ENCODE data around the gene PPP1R3E. TPM values are rescaled to one million over a fixed set of nuclear protein-coding genes. Genes with fewer than 3 reads are reported as not detected.
A peak's percentile ranks its signal among the peaks of the same experiment; 100 is the strongest.

PPP1R3E gene
- total RNA-seq, 1 experiment from 2014 or later = 7.8 TPM

DNA sequence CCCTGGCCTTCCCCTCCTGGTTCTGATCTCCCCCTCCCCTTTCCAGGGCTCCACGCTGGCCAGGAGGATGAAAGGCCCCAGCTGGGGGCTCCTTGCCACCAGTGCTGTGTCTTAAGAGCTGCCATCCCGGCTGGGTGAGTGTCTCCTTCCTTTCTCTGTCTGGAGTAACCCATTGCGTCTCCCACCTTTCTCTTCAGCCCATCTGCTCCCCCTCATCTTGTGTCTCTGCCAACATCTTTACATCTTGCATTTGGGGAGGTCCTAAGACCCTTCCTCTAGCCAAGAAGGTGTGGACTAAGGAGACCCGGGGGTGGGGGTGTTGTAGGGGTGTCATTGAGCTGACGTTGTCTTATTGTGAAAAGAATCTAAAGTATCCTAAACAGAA is 4.5 kb upstream of the PPP1R3E start:
- Mint-ChIP-seq H3K27me3 (ENCODE audit: insufficient read depth, unreplicated experiment) (no peaks in the 10 kb centered on the region), H3K4me1 (ENCODE audit: insufficient read depth, unreplicated experiment) (peaks cover 26% of the 10 kb centered on the region), H3K4me3 (ENCODE audit: unreplicated experiment) (peak overlapping the region; percentile 98), H3K9me3 (ENCODE audit: unreplicated experiment) (no peaks in the 10 kb centered on the region), H3K27ac (ENCODE audit: low read depth, unreplicated experiment) (peak overlapping the region; percentile 88), H3K36me3 (ENCODE audit: insufficient read depth, unreplicated experiment) (peaks cover 40% of the 10 kb centered on the region)
- POLR2A ChIA-PET = interaction anchor here (0.6 to 14.7 kb wide), 15 partner anchors 12 to 840 kb away, joined by 3 to 339 read pairs (median 4); partner anchors contain the start of genes ACIN1, C14orf119, HOMEZ and PABPN1
- TF ChIP-seq, protein P1, sequence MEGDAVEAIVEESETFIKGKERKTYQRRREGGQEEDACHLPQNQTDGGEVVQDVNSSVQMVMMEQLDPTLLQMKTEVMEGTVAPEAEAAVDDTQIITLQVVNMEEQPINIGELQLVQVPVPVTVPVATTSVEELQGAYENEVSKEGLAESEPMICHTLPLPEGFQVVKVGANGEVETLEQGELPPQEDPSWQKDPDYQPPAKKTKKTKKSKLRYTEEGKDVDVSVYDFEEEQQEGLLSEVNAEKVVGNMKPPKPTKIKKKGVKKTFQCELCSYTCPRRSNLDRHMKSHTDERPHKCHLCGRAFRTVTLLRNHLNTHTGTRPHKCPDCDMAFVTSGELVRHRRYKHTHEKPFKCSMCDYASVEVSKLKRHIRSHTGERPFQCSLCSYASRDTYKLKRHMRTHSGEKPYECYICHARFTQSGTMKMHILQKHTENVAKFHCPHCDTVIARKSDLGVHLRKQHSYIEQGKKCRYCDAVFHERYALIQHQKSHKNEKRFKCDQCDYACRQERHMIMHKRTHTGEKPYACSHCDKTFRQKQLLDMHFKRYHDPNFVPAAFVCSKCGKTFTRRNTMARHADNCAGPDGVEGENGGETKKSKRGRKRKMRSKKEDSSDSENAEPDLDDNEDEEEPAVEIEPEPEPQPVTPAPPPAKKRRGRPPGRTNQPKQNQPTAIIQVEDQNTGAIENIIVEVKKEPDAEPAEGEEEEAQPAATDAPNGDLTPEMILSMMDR (IDR thresholded peaks at IDR 0.05; ENCODE audit: unreplicated experiment) = no peak
- CTCF ChIA-PET = interaction anchor here (0.6 to 3.9 kb wide), 9 partner anchors 9 to 646 kb away, joined by 3 to 30 read pairs (median 3); partner anchors contain the start of genes DHRS4 and PABPN1
- no TSS peak for BruUV-seq (replicated peaks)
- no peak for DNase-seq (ENCODE audit: unreplicated experiment)
- intact Hi-C loops (cut with micrococcal nuclease) = loop anchor here (2.0 kb wide), 1 partner anchor 14 kb away; the partner anchor contains the start of gene PABPN1

DNA sequence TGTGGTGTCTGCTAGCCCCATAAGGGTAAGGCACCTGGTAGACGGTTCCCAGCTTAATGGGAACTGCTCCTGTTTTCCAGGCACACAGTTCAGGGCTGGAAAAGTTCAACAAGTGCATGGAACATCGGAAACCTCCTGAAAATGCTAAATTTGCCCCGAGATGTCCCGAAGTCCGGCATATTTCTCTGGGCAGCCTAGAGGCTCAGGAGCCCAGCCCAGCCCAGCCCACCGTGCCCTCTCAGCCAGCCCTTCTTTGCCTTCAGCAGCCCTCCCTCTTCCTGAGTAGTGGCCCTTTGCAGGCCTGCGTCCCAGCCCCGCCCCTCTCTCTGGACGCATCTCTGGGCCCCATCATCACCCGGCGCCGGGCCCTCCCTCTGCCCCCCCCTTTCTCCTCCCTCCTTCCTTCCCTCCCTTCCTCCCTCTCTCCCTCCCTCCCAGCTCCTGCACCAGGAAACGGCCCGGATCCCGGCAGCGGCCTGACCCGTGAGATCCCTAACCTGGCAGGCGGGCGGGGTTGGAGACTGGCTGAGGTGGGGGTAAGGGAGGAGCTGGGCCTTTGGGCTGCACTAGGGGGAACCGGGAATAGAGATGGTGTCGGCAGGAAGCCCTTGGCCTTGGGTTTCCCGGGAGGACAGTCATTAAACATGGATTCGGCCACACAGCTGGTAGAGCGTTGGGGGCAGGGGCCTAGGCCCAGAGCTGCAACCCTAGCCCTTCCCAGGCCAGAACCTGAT is 3.9 kb upstream of the PPP1R3E start, which contains the start of gene BCL2L2:
Gene BCL2L2 (plus strand): TSS at position 422 of the 734 bp plus-strand sequence. CDS start 935 bp downstream, outside the sequence.
- ChIA-PET CTCF (interaction anchor here (0.6 to 3.9 kb wide), 13 partner anchors 8 to 647 kb away, joined by 3 to 30 read pairs (median 3); partner anchors contain the start of genes DHRS4 and PABPN1), POLR2A (interaction anchor here (0.6 to 14.7 kb wide), 22 partner anchors 13 to 1747 kb away, joined by 3 to 339 read pairs (median 4); partner anchors contain the start of genes ACIN1, C14orf119, DHRS4 and HOMEZ)
- peak; percentile 92 for DNase-seq (ENCODE audit: unreplicated experiment)
- Mint-ChIP-seq H3K27ac (ENCODE audit: low read depth, unreplicated experiment) (peak within 1 kb of the TSS; percentile 88), H3K4me1 (ENCODE audit: insufficient read depth, unreplicated experiment) (peaks cover 26% of the 10 kb centered on the region), H3K4me3 (ENCODE audit: unreplicated experiment) (peak within 1 kb of the TSS; percentile 98), H3K27me3 (ENCODE audit: insufficient read depth, unreplicated experiment) (no peaks in the 10 kb centered on the region), H3K36me3 (ENCODE audit: insufficient read depth, unreplicated experiment) (peaks cover 36% of the 10 kb centered on the region), H3K9me3 (ENCODE audit: unreplicated experiment) (no peaks in the 10 kb centered on the region)
- TF ChIP-seq, protein P1 (IDR thresholded peaks at IDR 0.05; ENCODE audit: unreplicated experiment) = no peak
- intact Hi-C loops (cut with micrococcal nuclease) = loop anchor here (2.0 kb wide), 1 partner anchor 14 kb away; the partner anchor contains the start of gene PABPN1
- no TSS peak for BruUV-seq (replicated peaks)

DNA sequence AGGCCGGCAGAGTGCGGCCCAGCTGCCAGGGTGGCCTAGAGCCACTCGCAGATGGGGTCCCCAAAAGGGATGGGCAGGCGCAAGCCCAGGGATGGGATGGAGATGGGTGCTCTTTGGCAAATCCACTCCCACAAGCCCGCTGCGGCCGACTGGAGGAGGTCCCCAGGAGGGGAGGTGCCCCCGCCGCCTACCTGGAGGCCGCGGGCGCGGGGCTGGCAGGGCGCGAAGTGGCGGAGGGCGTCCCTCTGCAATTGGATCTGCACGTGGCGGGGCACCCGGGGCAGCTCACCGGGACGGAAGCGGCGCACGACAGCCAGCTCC is 730 bp downstream of the PPP1R3E start:
- no peaks in the 10 kb centered on the region for H3K27me3 Mint-ChIP-seq (ENCODE audit: insufficient read depth, unreplicated experiment)
- CTCF ChIA-PET = interaction anchor here (0.6 to 6.4 kb wide), 9 partner anchors 9 to 616 kb away, joined by 3 to 49 read pairs (median 6); partner anchors contain the start of gene PABPN1

More for the DNA sequence above, 730 bp downstream of the PPP1R3E start:
- H3K9me3 Mint-ChIP-seq (ENCODE audit: unreplicated experiment) = no peaks in the 10 kb centered on the region
- POLR2A ChIA-PET = interaction anchor here (0.5 to 14.7 kb wide), 27 partner anchors 10 to 941 kb away, joined by 3 to 339 read pairs (median 4); partner anchors contain the start of genes ACIN1, C14orf119, EMC9 and HOMEZ
- BruUV-seq (replicated peaks) = no TSS peak
- peaks cover 10% of the 10 kb centered on the region for H3K36me3 Mint-ChIP-seq (ENCODE audit: insufficient read depth, unreplicated experiment)
- intact Hi-C loops (cut with micrococcal nuclease) = loop anchor here (1.0 kb wide), 1 partner anchor 19 kb away; the partner anchor contains the start of gene PABPN1
- no peak for DNase-seq (ENCODE audit: unreplicated experiment)
- H3K4me1 Mint-ChIP-seq (ENCODE audit: insufficient read depth, unreplicated experiment) = peaks cover 25% of the 10 kb centered on the region
- TF ChIP-seq, protein P1 (IDR thresholded peaks at IDR 0.05; ENCODE audit: unreplicated experiment) = no peak
- H3K27ac Mint-ChIP-seq (ENCODE audit: low read depth, unreplicated experiment) = peak overlapping the region; percentile 97
- H3K4me3 Mint-ChIP-seq (ENCODE audit: unreplicated experiment) = peak overlapping the region; percentile 95

All from MCF 10A (cell line).